Activated CD8-positive, alpha-beta T cell treated with anti-CD3 and anti-CD28 coated beads for 36 hours (primary cell): Measurements from ENCODE around the gene HRAS. TPM values are rescaled to one million over a fixed set of nuclear protein-coding genes. Genes with fewer than 3 reads are reported as not detected.

Experiments
- ATAC-seq: fragments of 200-7000 bp; cut with Tn5 transposase; one replicate; pipeline ENCODE4 v1.10.0; 2021; ENCODE audit warnings: mild to moderate bottlenecking, moderate library complexity
- CTCF ChIA-PET: fragments of 350-600 bp; sonication (Branson Sonifier 250); formaldehyde crosslinking; loops from one replicate; lab custom pipeline; 2021; ENCODE audit warnings: antibody characterized with exemption; lab: Charles Lee
- POLR2A ChIA-PET: fragments of 350-600 bp; sonication (Branson Sonifier 250); formaldehyde crosslinking; loops from one replicate; lab custom pipeline; 2021; ENCODE audit warnings: antibody characterized with exemption; lab: Charles Lee
- DNase-seq: peaks from one replicate; pipeline ENCODE4 v3.0.0-alpha.2; 2020
- H3K27ac Mint-ChIP-seq: one replicate; pipeline ENCODE4 v1.8.0; 2021; ENCODE audit warnings: mild to moderate bottlenecking, mixed read lengths
- H3K27me3 Mint-ChIP-seq: one replicate; pipeline ENCODE4 v1.8.0; 2021; ENCODE audit warnings: mixed read lengths
- H3K36me3 Mint-ChIP-seq: one replicate; pipeline ENCODE4 v1.8.0; 2021; ENCODE audit warnings: low read depth, mixed read lengths
- H3K4me1 Mint-ChIP-seq: one replicate; pipeline ENCODE4 v1.8.0; 2021; ENCODE audit warnings: low read depth, mixed read lengths
- H3K4me3 Mint-ChIP-seq: one replicate; pipeline ENCODE4 v1.8.0; 2021; ENCODE audit warnings: mild to moderate bottlenecking, moderate library complexity, mixed read lengths
- H3K9me3 Mint-ChIP-seq: one replicate; pipeline ENCODE4 v1.8.0; 2021; ENCODE audit warnings: mixed read lengths
- CTCF ChIP-seq: fragments of 200-600 bp; IDR thresholded peaks from one replicate; pipeline ENCODE4 v1.8.0; 2022; ENCODE audit warnings: antibody characterized with exemption, mild to moderate bottlenecking
- intact Hi-C: fragments of 100-400 bp; cut with micrococcal nuclease; formaldehyde crosslinking; loops from one replicate; pipeline ENCODE4 v1.10.0; 2022
- total RNA-seq, 2 experiments: library from RNA; stranded (reverse); gene quantifications; one replicate each; pipeline ENCODE4 v1.2.3, GENCODE V29; 2021

HRAS gene
- total RNA-seq = 10 to 100 TPM; 30.4 to 34.6 TPM

- intact Hi-C loops = no loop called here
- ChIA-PET CTCF (interaction anchor here (0.8 to 5.6 kb wide), 8 partner anchors 17 to 260 kb away, joined by 3 to 29 read pairs (median 3); partner anchors contain the start of gene TMEM80), POLR2A (interaction anchor here (0.7 to 2.4 kb wide), 13 partner anchors 17 to 261 kb away, joined by 3 to 10 read pairs (median 4); no protein-coding TSS in a partner anchor)
- TF ChIP-seq CTCF = no peak
- Mint-ChIP-seq H3K4me3 (peak within 1 kb of the TSS; percentile 90), H3K27me3 (no peaks in the 10 kb centered on the region), H3K9me3 (no peaks in the 10 kb centered on the region), H3K27ac (peak within 1 kb of the TSS; percentile 91), H3K4me1 (peaks cover 4% of the 10 kb centered on the region), H3K36me3 (no peaks in the 10 kb centered on the region)
- ATAC-seq (peak; percentile 94), DNase-seq (peak; percentile 95)
Observed at GRCh38 chr11:535519-536454, at the start of gene HRAS. Gene HRAS, minus strand, starts transcription at chr11:535576.

GRCh38 chr11:584287-584686 is 48.9 kb upstream of the HRAS start:
- POLR2A ChIA-PET = interaction anchor here (0.9 to 1.4 kb wide), 2 partner anchors 8 to 20 kb away, joined by 3 to 5 read pairs; no protein-coding TSS in a partner anchor
- CTCF ChIA-PET = no interaction called here
- no peak overlapping the region for H3K4me3 Mint-ChIP-seq
- TF ChIP-seq CTCF = no peak
- intact Hi-C loops = no loop called here
- no peak for ATAC-seq
- H3K4me1 Mint-ChIP-seq = peaks cover 42% of the 10 kb centered on the region
- H3K36me3 Mint-ChIP-seq = peaks cover 32% of the 10 kb centered on the region
- H3K27ac Mint-ChIP-seq = peak overlapping the region; percentile 52
- no peaks in the 10 kb centered on the region for H3K9me3 Mint-ChIP-seq
- H3K27me3 Mint-ChIP-seq = no peaks in the 10 kb centered on the region
- DNase-seq = no peak

GRCh38 chr11:581752-582151 is 46.4 kb upstream of the HRAS start:
- ChIA-PET POLR2A (no interaction called here), CTCF (no interaction called here)
- intact Hi-C loops = no loop called here
- no peak for DNase-seq
- peaks cover 42% of the 10 kb centered on the region for H3K4me1 Mint-ChIP-seq
- no peaks in the 10 kb centered on the region for H3K27me3 Mint-ChIP-seq
- peaks cover 42% of the 10 kb centered on the region for H3K36me3 Mint-ChIP-seq
- no peaks in the 10 kb centered on the region for H3K9me3 Mint-ChIP-seq
- ATAC-seq = no peak
- peak overlapping the region; percentile 28 for H3K27ac Mint-ChIP-seq
- no peak for TF ChIP-seq CTCF
- H3K4me3 Mint-ChIP-seq = no peak overlapping the region

GRCh38 chr11:581342-581741 is 46.0 kb upstream of the HRAS start:
- H3K36me3 Mint-ChIP-seq = peaks cover 40% of the 10 kb centered on the region
- H3K27ac Mint-ChIP-seq = no peak overlapping the region
- intact Hi-C loops = no loop called here
- POLR2A ChIA-PET = interaction anchor here (1.0 kb wide), 1 partner anchor 15 kb away, joined by 3 read pairs; no protein-coding TSS in a partner anchor
- CTCF ChIA-PET = no interaction called here
- TF ChIP-seq CTCF = no peak
- DNase-seq = no peak
- no peaks in the 10 kb centered on the region for H3K9me3 Mint-ChIP-seq
- H3K4me3 Mint-ChIP-seq = no peak overlapping the region
- ATAC-seq = no peak
- peaks cover 38% of the 10 kb centered on the region for H3K4me1 Mint-ChIP-seq
- H3K27me3 Mint-ChIP-seq = no peaks in the 10 kb centered on the region
